ENCODE results near the gene GNAQ.

DNA sequence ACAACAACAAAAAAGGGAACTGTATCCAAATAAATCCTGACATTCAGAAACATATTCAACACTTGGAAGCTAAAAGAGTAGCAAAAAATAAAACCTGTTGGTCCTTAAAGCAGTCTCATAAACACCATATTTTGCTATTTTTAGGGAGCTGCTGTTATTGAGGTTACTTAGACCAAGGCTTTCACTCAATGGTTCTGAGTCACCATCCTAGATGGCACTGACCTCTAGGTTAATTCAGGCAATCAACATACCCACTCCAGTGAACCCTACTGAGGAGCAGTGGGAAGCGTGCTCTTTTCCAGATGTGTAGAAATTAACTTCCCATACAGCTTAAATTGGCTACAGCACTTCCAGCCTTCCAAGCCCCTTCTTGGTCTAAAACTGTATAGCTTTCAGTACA lies 5.2 kb downstream of the GNAQ start:
- TF ChIP-seq, protein P1, sequence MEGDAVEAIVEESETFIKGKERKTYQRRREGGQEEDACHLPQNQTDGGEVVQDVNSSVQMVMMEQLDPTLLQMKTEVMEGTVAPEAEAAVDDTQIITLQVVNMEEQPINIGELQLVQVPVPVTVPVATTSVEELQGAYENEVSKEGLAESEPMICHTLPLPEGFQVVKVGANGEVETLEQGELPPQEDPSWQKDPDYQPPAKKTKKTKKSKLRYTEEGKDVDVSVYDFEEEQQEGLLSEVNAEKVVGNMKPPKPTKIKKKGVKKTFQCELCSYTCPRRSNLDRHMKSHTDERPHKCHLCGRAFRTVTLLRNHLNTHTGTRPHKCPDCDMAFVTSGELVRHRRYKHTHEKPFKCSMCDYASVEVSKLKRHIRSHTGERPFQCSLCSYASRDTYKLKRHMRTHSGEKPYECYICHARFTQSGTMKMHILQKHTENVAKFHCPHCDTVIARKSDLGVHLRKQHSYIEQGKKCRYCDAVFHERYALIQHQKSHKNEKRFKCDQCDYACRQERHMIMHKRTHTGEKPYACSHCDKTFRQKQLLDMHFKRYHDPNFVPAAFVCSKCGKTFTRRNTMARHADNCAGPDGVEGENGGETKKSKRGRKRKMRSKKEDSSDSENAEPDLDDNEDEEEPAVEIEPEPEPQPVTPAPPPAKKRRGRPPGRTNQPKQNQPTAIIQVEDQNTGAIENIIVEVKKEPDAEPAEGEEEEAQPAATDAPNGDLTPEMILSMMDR (IDR thresholded peaks at IDR 0.05 in 2 of 3, conservative IDR thresholded peaks at IDR 0.05 in 1 of 3; ENCODE audit: borderline replicate concordance in 1 of 3, insufficient read depth in 1 of 3, low read depth in 2 of 3, low read length in 2 of 3): no peak
- TF ChIP-seq SP1 (IDR thresholded peaks at IDR 0.05; ENCODE audit: low read depth): no peak
- no peak for TF ChIP-seq JUND (IDR thresholded peaks at IDR 0.05)
- TF ChIP-seq, protein P2, sequence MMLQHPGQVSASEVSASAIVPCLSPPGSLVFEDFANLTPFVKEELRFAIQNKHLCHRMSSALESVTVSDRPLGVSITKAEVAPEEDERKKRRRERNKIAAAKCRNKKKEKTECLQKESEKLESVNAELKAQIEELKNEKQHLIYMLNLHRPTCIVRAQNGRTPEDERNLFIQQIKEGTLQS (IDR thresholded peaks at IDR 0.05): no peak
- TF ChIP-seq, protein P3, sequence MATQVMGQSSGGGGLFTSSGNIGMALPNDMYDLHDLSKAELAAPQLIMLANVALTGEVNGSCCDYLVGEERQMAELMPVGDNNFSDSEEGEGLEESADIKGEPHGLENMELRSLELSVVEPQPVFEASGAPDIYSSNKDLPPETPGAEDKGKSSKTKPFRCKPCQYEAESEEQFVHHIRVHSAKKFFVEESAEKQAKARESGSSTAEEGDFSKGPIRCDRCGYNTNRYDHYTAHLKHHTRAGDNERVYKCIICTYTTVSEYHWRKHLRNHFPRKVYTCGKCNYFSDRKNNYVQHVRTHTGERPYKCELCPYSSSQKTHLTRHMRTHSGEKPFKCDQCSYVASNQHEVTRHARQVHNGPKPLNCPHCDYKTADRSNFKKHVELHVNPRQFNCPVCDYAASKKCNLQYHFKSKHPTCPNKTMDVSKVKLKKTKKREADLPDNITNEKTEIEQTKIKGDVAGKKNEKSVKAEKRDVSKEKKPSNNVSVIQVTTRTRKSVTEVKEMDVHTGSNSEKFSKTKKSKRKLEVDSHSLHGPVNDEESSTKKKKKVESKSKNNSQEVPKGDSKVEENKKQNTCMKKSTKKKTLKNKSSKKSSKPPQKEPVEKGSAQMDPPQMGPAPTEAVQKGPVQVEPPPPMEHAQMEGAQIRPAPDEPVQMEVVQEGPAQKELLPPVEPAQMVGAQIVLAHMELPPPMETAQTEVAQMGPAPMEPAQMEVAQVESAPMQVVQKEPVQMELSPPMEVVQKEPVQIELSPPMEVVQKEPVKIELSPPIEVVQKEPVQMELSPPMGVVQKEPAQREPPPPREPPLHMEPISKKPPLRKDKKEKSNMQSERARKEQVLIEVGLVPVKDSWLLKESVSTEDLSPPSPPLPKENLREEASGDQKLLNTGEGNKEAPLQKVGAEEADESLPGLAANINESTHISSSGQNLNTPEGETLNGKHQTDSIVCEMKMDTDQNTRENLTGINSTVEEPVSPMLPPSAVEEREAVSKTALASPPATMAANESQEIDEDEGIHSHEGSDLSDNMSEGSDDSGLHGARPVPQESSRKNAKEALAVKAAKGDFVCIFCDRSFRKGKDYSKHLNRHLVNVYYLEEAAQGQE (IDR thresholded peaks at IDR 0.05; ENCODE audit: low read depth): no peak
- TF ChIP-seq, protein P4, sequence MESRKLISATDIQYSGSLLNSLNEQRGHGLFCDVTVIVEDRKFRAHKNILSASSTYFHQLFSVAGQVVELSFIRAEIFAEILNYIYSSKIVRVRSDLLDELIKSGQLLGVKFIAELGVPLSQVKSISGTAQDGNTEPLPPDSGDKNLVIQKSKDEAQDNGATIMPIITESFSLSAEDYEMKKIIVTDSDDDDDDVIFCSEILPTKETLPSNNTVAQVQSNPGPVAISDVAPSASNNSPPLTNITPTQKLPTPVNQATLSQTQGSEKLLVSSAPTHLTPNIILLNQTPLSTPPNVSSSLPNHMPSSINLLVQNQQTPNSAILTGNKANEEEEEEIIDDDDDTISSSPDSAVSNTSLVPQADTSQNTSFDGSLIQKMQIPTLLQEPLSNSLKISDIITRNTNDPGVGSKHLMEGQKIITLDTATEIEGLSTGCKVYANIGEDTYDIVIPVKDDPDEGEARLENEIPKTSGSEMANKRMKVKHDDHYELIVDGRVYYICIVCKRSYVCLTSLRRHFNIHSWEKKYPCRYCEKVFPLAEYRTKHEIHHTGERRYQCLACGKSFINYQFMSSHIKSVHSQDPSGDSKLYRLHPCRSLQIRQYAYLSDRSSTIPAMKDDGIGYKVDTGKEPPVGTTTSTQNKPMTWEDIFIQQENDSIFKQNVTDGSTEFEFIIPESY (IDR thresholded peaks at IDR 0.05; ENCODE audit: extremely low read depth, insufficient replicate concordance, low read length): no peak
